Activated CD4-positive, alpha-beta memory T cell treated with anti-CD3 and anti-CD28 coated beads for 36 hours (primary cell): ENCODE measurements around the gene EXOC4. TPM values are rescaled to one million over a fixed set of nuclear protein-coding genes. Genes with fewer than 3 reads are reported as not detected.
"Not testable (repeated sequence)": the region's sequence is repeated elsewhere in the genome, so short reads cannot be mapped to it uniquely, and the experiment has no call there.

Source experiments
- CTCF ChIA-PET: fragments of 350-600 bp; sonication (Branson Sonifier 250); formaldehyde crosslinking; loops from one replicate; lab custom pipeline; 2021; ENCODE audit warnings: antibody characterized with exemption, inconsistent platforms; lab: Charles Lee
- POLR2A ChIA-PET: fragments of 350-600 bp; sonication (Branson Sonifier 250); formaldehyde crosslinking; loops from one replicate; lab custom pipeline; 2021; ENCODE audit warnings: antibody characterized with exemption; lab: Charles Lee
- DNase-seq: peaks from one replicate; pipeline ENCODE4 v3.0.0-alpha.2; 2020
- H3K27ac Mint-ChIP-seq: one replicate; pipeline ENCODE4 v1.8.0; 2021; ENCODE audit warnings: mixed read lengths
- H3K27me3 Mint-ChIP-seq: one replicate; pipeline ENCODE4 v1.8.0; 2021; ENCODE audit warnings: mixed read lengths
- H3K36me3 Mint-ChIP-seq: one replicate; pipeline ENCODE4 v1.8.0; 2021; ENCODE audit warnings: mixed read lengths
- H3K4me1 Mint-ChIP-seq: one replicate; pipeline ENCODE4 v1.8.0; 2021; ENCODE audit warnings: low read depth, mixed read lengths
- H3K4me3 Mint-ChIP-seq: one replicate; pipeline ENCODE4 v1.8.0; 2021; ENCODE audit warnings: mild to moderate bottlenecking, mixed read lengths
- H3K9me3 Mint-ChIP-seq: one replicate; pipeline ENCODE4 v1.8.0; 2021; ENCODE audit warnings: mixed read lengths
- intact Hi-C: fragments of 100-400 bp; cut with micrococcal nuclease; formaldehyde crosslinking; loops from one replicate; pipeline ENCODE4 v1.15.1; 2023
- total RNA-seq, 2 experiments: library from RNA; stranded (reverse); gene quantifications; one replicate each; pipeline ENCODE4 v1.2.3, GENCODE V29; 2021

EXOC4 gene
- total RNA-seq, 2 experiments from 2014 or later, result 55.8 to 60.8 TPM

DNA sequence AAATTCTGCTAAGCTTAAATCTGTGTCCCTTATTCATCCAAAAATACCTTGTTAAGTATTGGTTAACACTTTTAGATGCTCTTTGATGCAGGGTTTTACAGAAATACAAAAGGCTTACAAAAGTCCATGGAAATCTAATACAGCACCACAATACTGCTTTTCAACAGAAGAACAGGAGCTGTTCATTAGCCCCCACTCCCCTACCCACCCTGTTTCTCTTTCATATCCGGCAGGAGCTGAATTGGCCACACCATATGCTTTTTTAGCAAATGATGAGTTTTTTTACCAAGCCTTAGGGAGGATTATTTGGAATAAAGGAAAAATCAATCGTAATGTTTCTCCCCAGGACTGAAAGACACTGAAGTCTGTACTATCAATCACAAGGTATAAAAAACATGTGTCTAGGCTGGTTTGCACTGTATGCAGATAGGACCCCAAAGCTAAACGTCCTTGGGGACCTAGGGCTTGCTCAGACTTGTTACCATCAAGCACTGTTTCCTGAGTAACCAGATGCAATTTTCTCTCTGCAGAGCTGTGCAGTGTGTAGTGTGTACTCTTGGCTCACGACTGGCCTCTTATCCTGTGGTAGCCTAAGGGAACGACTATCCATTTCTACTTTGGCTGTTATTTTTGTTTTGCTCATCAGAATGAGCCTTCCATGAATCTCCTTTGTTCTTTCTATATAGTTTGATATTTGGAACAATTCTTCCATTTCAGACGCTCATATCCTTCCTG is 731.0 kb downstream of the EXOC4 start:
- POLR2A ChIA-PET, result no interaction called here
- H3K4me1 Mint-ChIP-seq, result no peaks in the 10 kb centered on the region
- CTCF ChIA-PET, result no interaction called here
- H3K36me3 Mint-ChIP-seq, result peaks cover 6% of the 10 kb centered on the region
- H3K4me3 Mint-ChIP-seq, result no peak overlapping the region
- DNase-seq, result no peak
- no peaks in the 10 kb centered on the region for H3K27me3 Mint-ChIP-seq
- intact Hi-C loops, result no loop called here
- H3K9me3 Mint-ChIP-seq, result no peaks in the 10 kb centered on the region
- H3K27ac Mint-ChIP-seq, result no peak overlapping the region

DNA sequence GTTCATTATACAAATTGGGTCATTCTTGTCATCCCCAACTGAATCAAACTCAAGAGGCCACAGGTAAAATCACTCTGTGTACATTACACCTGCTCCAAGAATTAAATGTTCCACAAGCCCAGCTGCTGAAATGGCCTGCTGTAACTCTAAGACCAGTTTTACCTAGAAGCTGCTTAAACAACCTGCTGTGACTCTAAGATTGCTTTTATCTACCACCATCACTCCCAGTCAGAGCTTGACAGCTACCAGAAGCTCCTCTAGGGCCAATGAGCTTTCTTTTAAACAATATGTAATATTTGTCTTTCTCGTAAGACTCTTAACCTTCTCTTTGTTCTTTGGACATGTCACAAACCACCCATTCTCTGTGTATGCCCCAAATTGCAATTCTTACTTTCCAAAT is 732.4 kb downstream of the EXOC4 start:
- POLR2A ChIA-PET, result no interaction called here
- Mint-ChIP-seq H3K4me1 (no peaks in the 10 kb centered on the region), H3K36me3 (peaks cover 4% of the 10 kb centered on the region), H3K27me3 (no peaks in the 10 kb centered on the region), H3K9me3 (no peaks in the 10 kb centered on the region), H3K4me3 (no peak overlapping the region), H3K27ac (no peak overlapping the region)
- no peak for DNase-seq
- intact Hi-C loops, result no loop called here
- CTCF ChIA-PET, result no interaction called here

DNA sequence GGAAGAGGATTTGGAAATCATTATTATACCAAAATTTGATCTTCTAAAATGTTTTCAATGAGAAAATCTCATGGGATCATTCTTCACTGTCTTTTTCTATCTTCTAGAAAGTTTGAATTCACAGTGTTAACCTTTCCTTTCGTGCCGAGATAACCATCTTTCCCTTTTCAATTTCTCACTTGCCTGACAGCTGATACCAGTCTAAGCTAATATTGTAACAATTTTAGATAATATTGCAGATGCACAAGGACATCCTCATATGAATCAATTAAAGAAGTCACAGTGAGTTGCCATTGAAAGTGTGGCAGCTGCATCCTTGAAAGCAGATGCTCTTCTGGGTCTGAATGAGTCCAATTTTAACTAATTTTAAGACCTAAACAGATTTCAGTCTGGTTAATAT is 734.7 kb downstream of the EXOC4 start:
- H3K27ac Mint-ChIP-seq, result no peak overlapping the region
- no peaks in the 10 kb centered on the region for H3K27me3 Mint-ChIP-seq
- no peak overlapping the region for H3K4me3 Mint-ChIP-seq
- POLR2A ChIA-PET, result no interaction called here
- H3K4me1 Mint-ChIP-seq, result no peaks in the 10 kb centered on the region
- CTCF ChIA-PET, result no interaction called here
- no peak for DNase-seq
- no peaks in the 10 kb centered on the region for H3K9me3 Mint-ChIP-seq
- intact Hi-C loops, result no loop called here
- H3K36me3 Mint-ChIP-seq, result no peaks in the 10 kb centered on the region

DNA sequence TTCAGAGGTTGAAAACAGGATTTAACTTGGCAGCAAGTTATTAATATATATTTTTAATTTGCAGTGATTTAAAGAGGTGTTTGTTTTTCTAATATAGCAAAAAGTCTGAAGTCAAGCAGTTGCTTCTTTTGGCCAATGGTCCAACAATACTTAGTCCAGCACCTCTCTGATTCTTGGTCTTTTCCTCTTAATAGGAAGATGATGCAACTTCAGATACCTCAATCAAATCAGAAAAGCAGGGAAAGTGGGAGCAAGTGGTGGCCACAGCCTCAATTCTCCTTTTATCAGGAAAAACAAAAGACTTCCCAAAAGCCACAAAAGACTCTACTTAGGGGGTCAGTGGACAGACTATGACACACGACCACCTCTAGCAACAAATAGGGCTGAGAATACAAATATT is 740.7 kb downstream of the EXOC4 start:
- intact Hi-C loops, result no loop called here
- Mint-ChIP-seq H3K27me3 (no peaks in the 10 kb centered on the region), H3K4me1 (no peaks in the 10 kb centered on the region), H3K36me3 (peaks cover 11% of the 10 kb centered on the region), H3K4me3 (no peak overlapping the region), H3K27ac (no peak overlapping the region), H3K9me3 (peaks cover 5% of the 10 kb centered on the region)
- POLR2A ChIA-PET, result no interaction called here
- DNase-seq, result no peak
- CTCF ChIA-PET, result no interaction called here

GRCh38 chr7:133994100-133994499 is 741.2 kb downstream of the EXOC4 start:
- H3K27ac Mint-ChIP-seq, intact Hi-C loops, H3K27me3 Mint-ChIP-seq, POLR2A ChIA-PET, H3K4me3 Mint-ChIP-seq, DNase-seq, H3K4me1 Mint-ChIP-seq, CTCF ChIA-PET, H3K9me3 Mint-ChIP-seq: not testable (repeated sequence)
- H3K36me3 Mint-ChIP-seq, result peaks cover 15% of the 10 kb centered on the region

- CTCF ChIA-PET, result interaction anchor here (1.2 to 1.5 kb wide), 2 partner anchors 11 to 19 kb away, joined by 3 read pairs; no protein-coding TSS in a partner anchor
- peaks cover 5% of the 10 kb centered on the region for H3K9me3 Mint-ChIP-seq
- peaks cover 15% of the 10 kb centered on the region for H3K36me3 Mint-ChIP-seq
These were observed 744.6 kb downstream of the EXOC4 start for GRCh38 chr7:133997463-133997862.

DNA sequence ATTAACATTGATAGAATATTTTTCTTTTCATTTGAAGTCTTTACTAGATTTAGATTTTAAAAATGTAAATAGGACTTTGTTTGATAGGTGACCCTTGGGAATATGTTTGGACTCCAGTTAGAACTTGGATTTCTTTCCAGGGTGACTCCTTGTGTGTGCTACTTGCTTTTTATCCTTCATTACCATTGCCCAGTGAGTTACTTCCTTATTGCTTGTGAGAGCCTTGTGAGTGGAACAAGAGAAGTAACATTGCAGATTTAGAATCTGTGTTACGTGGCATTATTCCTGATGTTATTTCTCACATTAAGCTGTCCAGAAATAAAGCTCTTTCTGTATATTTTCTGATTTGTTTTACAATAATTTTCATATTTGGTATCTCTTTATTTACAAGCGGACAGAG is 746.3 kb downstream of the EXOC4 start:
- no peak overlapping the region for H3K4me3 Mint-ChIP-seq
- no peaks in the 10 kb centered on the region for H3K4me1 Mint-ChIP-seq
- no peak for DNase-seq
- peaks cover 10% of the 10 kb centered on the region for H3K36me3 Mint-ChIP-seq
- no peaks in the 10 kb centered on the region for H3K9me3 Mint-ChIP-seq
- POLR2A ChIA-PET, result no interaction called here
- no peaks in the 10 kb centered on the region for H3K27me3 Mint-ChIP-seq
- H3K27ac Mint-ChIP-seq, result no peak overlapping the region
- CTCF ChIA-PET, result no interaction called here
- intact Hi-C loops, result no loop called here

More at GRCh38 chr7:133997463-133997862, 744.6 kb downstream of the EXOC4 start:
- no peaks in the 10 kb centered on the region for H3K4me1 Mint-ChIP-seq
- no peak overlapping the region for H3K27ac Mint-ChIP-seq
- intact Hi-C loops, result no loop called here
- no peaks in the 10 kb centered on the region for H3K27me3 Mint-ChIP-seq
- no peak overlapping the region for H3K4me3 Mint-ChIP-seq
- POLR2A ChIA-PET, result no interaction called here
- no peak for DNase-seq

DNA sequence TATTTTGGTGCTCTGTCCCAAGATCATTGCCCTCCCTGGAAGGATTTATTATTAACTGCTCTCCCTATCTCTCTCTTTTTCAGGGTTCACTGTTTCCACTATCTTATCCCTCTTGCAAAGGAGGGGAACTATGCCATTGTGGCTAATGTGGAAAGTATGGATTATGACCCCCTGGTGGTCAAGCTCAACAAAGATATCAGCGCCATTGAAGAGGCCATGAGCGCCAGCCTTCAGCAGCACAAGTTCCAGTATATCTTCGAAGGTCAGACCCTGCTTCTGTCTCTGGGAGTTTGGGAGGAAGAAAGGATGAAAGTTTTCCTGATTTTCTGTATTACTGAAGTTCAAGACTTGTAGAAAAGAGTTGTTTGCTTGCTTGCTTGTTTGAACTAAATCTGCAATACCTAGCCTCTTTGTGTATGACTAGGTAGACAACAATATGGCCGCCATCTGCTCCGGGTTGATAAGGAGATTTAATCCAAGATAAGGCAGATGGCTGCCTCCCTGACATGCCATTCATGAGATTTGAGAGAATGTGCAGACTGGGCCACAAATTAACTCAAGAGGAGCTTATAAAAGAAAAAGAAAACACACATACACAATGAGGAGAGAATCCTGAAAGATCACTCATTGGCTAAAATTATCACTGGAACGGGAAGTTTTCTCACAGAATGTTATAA is 752.1 kb downstream of the EXOC4 start:
- Mint-ChIP-seq H3K27ac (no peak overlapping the region), H3K36me3 (peaks cover 29% of the 10 kb centered on the region), H3K9me3 (no peaks in the 10 kb centered on the region), H3K4me1 (no peaks in the 10 kb centered on the region), H3K4me3 (no peak overlapping the region), H3K27me3 (no peaks in the 10 kb centered on the region)
- CTCF ChIA-PET, result no interaction called here
- intact Hi-C loops, result no loop called here
- POLR2A ChIA-PET, result no interaction called here
- no peak for DNase-seq

DNA sequence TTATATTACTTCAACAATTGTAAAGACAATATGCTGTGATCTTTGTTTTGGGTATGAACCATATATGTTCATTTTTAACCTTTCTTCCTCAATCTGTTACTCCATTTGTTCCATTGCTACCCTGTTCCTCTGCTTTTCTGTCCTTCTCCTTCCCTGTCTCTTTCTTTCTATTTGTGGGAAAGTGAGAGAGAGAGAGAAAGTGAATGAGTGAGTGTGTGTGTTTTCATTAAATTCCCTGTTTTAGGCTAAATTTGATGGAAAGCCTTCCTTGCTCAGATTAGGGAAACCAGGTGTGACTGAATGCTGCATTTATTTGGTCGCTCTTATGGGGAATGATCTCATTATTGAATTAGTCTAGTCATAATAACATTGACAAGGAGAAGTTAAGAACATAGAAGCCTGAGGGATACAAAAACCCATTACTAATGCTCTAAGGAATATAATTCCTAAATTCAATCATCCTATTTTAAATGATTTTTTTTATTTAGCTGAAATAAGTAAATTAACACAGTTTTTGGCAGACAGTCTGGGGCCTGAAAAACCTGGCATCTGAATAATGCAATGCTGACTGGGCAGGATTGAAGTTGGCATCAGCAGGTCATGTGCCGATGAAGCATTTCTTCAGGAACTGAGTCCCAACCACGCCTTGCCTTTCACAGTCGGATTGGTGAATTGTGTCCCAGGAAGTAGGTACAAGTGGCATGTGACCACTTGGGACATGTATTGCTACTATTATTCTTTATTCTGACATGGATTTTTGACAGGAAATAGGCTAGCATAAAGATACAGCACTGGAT is 756.6 kb downstream of the EXOC4 start:
- no peak for DNase-seq
- ChIA-PET POLR2A (no interaction called here), CTCF (no interaction called here)
- H3K27ac Mint-ChIP-seq, result no peak overlapping the region
- no peaks in the 10 kb centered on the region for H3K4me1 Mint-ChIP-seq
- intact Hi-C loops, result no loop called here
- peaks cover 28% of the 10 kb centered on the region for H3K36me3 Mint-ChIP-seq
- H3K27me3 Mint-ChIP-seq, result no peaks in the 10 kb centered on the region
- no peaks in the 10 kb centered on the region for H3K9me3 Mint-ChIP-seq
- H3K4me3 Mint-ChIP-seq, result no peak overlapping the region

DNA sequence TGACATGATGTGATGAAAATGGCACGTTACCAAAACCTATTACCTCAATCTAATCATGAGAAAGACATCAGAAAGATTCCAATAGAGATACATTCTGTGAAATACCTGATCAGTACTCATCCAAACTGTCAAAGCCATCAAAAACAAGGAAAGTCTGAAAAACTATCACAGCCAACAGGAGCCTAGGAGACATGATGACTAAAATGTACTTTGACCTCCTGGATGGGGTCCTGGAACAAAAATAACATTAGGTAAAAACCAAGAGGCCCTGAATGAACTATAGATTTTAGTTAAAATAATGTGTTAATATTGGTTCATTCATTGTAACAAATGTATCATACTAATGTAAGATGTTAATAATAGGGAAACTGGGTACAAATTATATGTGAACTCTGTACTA is 760.4 kb downstream of the EXOC4 start:
- no peaks in the 10 kb centered on the region for H3K9me3 Mint-ChIP-seq
- CTCF ChIA-PET, result no interaction called here
- H3K36me3 Mint-ChIP-seq, result peaks cover 16% of the 10 kb centered on the region
- H3K4me3 Mint-ChIP-seq, result no peak overlapping the region
- POLR2A ChIA-PET, result no interaction called here
- no peak for DNase-seq
- intact Hi-C loops, result no loop called here
- no peak overlapping the region for H3K27ac Mint-ChIP-seq
- no peaks in the 10 kb centered on the region for H3K27me3 Mint-ChIP-seq
- H3K4me1 Mint-ChIP-seq, result no peaks in the 10 kb centered on the region

GRCh38 chr7:134014935-134015334 is 762.1 kb downstream of the EXOC4 start:
- peaks cover 5% of the 10 kb centered on the region for H3K36me3 Mint-ChIP-seq
- H3K4me1 Mint-ChIP-seq, result no peaks in the 10 kb centered on the region
- ChIA-PET POLR2A (no interaction called here), CTCF (no interaction called here)
- no peaks in the 10 kb centered on the region for H3K27me3 Mint-ChIP-seq
- no peaks in the 10 kb centered on the region for H3K9me3 Mint-ChIP-seq
- no peak for DNase-seq
- no peak overlapping the region for H3K4me3 Mint-ChIP-seq
- no peak overlapping the region for H3K27ac Mint-ChIP-seq
- intact Hi-C loops, result no loop called here

- DNase-seq, result no peak
- ChIA-PET CTCF (interaction anchor here (1.1 to 1.4 kb wide), 2 partner anchors 10 to 19 kb away, joined by 3 read pairs; no protein-coding TSS in a partner anchor), POLR2A (no interaction called here)
- intact Hi-C loops, result no loop called here
- H3K9me3 Mint-ChIP-seq, result no peaks in the 10 kb centered on the region
- no peak overlapping the region for H3K27ac Mint-ChIP-seq
- no peaks in the 10 kb centered on the region for H3K27me3 Mint-ChIP-seq
- no peak overlapping the region for H3K4me3 Mint-ChIP-seq
- peaks cover 7% of the 10 kb centered on the region for H3K36me3 Mint-ChIP-seq
- no peaks in the 10 kb centered on the region for H3K4me1 Mint-ChIP-seq
These were observed 763.5 kb downstream of the EXOC4 start for GRCh38 chr7:134016223-134016941.
